ENCODE measurements around the gene MRPL11.
"Not testable (repeated sequence)": the region's sequence is repeated elsewhere in the genome, so short reads cannot be mapped to it uniquely, and the experiment has no call there.

The MRPL11 gene

GRCh38 chr11:66467034-66467659 lies 28.5 kb upstream of the MRPL11 start:
- DNase-seq (ENCODE audit: low spot score): no peak

GRCh38 chr11:66466225-66467033 lies 27.8 kb upstream of the MRPL11 start, which contains the start of gene PELI3:
Gene PELI3, plus strand, starts transcription at chr11:66466905. Its CDS starts 1,224 bp downstream, at chr11:66468129.
- peak; percentile 97 for DNase-seq (ENCODE audit: low spot score)

GRCh38 chr11:66465373-66466224 lies 27.0 kb upstream of the MRPL11 start:
- DNase-seq (ENCODE audit: low spot score): no peak

- DNase-seq (ENCODE audit: low spot score): no peak
Observed at GRCh38 chr11:66464916-66465315, 26.3 kb upstream of the MRPL11 start.

- not testable (repeated sequence) for DNase-seq (ENCODE audit: low spot score)
Observed at GRCh38 chr11:66464116-66464515, 25.5 kb upstream of the MRPL11 start.

DNA sequence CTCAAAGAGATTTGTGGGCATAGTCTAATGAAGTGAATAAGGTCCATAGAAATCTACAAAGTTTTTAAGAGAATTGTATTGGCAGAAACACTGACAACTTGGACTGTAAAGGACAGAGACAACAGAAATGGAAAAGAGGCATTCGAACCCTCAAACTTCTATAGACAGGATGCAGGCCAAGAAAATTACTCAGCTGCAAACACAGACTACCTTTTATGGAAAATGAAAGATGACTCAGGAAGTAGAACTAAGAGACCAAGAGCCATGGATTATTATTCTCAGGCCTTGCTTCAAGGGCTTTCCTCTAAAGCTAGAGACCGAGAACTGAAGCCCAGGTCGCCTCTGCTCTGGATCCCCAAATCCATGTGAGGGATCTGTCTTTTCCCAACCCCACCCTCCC lies 24.3 kb upstream of the MRPL11 start:
- DNase-seq (ENCODE audit: low spot score): no peak

DNA sequence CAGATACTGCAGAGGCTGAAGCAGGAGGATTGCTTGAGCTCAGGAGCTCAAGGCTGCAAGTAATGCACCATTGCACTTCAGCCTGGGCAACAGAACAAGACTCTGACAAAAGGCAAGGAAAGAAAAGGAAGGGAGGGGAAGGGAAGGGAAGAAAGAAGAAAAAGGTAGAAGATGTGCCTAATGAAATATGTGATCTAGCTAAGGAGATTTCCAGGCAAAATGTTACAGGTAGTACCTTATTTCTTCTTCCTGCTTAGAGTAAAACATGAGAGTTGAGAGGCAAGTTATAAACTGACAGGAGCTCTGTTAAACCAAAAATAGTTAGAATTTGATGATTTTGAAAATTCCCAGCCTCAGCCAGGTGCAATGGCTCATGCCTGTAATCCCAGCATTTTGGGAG lies 23.4 kb upstream of the MRPL11 start:
- DNase-seq (ENCODE audit: low spot score): no peak

DNA sequence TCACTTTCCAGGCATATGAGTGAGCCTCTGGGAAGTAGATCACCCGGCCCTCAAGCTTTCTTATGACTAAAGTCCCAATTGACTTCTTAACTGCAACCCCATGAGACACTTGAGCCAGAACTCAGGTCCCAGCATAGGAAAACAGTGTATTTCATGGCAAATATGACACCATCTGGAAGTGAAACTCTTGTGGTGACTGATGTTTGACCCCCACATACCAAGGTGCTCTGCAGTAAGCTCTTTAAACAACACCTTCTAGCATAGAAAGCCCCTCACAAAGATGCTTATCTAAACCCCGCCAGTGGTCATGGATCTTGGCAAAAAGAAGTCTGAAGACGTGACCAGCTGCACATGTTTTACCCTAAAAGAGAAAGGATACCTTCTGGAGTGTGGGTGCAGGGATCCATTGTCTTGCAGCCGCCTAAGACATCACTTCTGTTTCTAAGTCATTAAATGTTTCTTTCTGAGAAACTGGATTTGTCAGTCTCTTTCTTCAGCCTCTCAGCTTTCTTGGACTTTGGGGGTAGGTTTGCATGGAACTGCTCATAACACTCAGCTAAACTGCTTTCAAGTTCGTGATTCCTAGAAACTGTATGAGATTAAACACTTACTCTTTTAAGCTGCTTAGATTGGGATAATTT lies 20.6 kb upstream of the MRPL11 start:
- DNase-seq (ENCODE audit: low spot score): no peak

DNA sequence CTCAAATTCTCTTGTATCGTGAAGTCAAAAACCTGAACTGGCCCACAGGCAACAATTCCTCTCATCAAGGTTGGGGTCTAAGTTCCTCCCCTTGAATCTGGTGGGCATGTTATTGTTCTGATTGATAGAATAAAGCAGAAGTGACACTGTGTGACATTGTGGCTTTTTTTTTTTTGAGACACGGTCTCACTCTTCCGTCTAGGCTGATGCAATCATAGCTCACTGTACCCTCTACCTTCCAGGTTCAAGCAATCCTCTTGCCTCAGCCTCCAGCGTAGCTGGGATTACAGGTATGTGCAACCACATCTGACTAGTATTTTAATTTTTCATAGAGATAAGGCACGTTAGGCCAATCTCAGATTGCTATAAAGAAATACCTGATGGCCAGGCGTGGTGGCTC lies 19.2 kb upstream of the MRPL11 start:
- DNase-seq (ENCODE audit: low spot score): no peak

DNA sequence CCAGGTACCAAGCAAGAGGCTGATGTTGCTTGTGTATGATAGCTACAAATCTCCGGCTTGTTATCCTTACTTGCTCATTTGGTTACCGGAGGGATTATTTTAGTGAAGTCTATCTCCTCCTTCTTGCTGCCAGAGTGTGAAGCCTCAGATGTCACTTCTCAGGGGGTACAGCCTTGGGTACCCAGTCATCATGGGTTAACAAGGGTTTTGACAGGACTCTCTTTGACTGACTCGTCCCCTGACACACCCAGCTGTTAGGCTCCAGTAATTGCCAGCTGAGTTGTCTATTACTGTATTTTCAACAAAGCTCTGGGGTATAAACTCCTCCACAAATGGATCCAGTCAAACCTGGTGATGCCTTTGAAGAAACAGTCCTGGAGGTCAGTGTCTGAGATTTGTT lies 16.2 kb upstream of the MRPL11 start:
- no peak for DNase-seq (ENCODE audit: low spot score)

DNA sequence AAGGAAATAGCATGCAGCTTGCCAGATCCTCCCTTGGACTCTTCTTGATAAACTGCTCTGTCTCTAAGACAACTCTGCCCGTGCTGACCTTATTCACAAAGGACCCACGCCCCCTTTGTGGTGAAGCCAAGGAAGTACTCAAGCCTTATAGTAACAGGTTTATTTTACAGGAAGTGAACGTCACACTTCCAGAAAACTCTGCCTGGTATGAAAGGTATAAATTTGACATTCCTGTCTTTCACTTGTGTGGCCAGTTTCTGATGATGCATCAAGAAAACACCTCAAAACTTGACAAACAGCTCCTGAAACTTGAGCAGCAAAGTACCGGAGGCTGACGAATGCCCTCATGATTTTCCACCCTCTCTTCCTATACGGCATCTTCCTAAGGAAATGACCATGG lies 15.6 kb upstream of the MRPL11 start:
- DNase-seq (ENCODE audit: low spot score): no peak

DNA sequence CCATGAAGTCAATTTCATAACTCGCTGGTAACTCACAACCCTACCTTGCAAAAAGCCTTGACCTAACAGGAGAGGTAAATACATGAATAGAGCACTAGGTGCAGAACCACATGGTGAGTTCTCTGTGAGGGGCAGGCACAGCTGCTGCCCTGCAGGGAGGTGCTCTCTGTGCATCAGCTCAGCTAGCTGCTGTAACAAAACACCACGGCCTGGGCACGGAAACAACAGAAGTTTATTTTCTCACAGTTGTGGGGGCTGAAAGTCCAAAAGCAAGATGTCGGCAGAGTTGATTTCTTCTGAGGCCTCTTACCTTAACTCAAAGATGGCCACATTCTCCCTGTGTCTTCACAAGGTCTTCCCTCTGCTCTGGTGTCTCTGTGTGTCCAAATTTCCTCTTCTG lies 13.0 kb upstream of the MRPL11 start:
- DNase-seq (ENCODE audit: low spot score): no peak

DNA sequence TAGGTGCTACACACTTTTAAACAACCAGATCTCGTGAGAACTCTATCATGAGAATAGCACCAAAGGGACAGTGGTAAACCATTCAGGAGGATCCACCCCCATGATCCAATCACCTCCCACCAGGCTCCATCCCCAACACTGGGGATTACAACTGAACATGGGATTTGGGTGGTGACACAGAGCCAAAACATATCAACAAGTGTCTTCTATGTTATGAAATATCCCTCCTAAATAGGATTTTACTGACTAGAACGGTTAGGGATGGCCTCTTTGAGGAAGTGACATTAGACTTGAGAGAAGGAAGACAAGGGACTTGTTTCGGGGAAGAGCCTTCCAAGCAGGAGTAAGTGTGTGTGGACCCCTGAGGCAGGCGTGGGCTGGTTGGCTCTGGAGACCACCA lies 11.9 kb upstream of the MRPL11 start:
- DNase-seq (ENCODE audit: low spot score): no peak

DNA sequence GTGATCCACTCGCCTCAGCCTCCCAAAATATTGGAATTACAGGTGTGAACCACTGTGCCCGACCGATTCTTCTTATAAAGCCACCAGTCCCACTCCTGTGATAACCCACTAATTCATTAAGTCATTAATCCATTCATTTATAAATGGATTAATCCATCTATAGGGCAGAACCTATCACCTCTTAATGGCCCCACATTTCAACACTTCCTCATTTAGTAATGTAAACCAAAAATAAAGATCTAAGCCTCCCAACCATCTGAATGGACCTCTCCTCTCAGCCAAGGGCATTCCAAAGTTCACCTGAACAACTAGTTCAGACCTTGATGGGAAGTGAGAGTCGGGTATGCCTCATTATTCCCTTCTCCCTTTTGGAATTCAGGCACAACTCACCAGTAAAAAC lies 9.9 kb upstream of the MRPL11 start:
- DNase-seq (ENCODE audit: low spot score): no peak

GRCh38 chr11:66447012-66447411 lies 8.4 kb upstream of the MRPL11 start:
- no peak for DNase-seq (ENCODE audit: low spot score)

DNA sequence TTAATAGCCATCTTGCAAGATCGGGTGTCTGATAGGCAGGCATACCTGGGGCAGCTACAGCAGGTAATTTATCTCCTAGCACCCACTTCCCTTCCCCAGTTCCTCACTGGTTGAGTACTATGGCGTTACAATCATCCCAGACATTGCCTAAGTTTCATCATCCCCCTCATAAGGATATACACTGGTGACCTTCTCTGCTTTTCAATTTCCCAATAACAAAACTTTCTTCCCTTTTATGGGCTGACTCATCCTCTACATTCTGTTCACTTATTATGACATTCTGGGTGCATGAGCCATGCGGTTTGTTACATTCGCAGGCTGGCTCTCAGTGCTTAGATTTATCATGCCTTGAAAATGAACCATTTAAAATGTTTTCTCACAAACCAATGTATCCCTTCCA lies 5.0 kb upstream of the MRPL11 start:
- no peak for DNase-seq (ENCODE audit: low spot score)

DNA sequence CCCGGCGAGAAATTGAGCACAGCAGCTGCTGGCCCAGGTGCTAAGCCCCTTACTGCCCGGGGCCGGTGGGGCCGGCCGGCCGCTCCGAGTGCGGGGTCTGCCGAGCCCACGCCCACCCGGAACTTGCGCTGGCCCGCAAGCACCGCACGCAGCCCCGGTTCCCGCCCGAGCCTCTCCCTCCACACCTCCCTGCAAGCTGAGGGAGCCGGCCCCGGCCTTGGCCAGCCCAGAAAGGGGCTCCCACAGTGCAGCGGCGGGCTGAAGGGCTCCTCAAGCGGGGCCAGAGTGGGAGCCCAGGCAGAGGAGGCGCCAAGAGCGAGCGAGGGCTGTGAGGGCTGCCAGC lies 2.3 kb upstream of the MRPL11 start:
- not testable (repeated sequence) for DNase-seq (ENCODE audit: low spot score)

DNA sequence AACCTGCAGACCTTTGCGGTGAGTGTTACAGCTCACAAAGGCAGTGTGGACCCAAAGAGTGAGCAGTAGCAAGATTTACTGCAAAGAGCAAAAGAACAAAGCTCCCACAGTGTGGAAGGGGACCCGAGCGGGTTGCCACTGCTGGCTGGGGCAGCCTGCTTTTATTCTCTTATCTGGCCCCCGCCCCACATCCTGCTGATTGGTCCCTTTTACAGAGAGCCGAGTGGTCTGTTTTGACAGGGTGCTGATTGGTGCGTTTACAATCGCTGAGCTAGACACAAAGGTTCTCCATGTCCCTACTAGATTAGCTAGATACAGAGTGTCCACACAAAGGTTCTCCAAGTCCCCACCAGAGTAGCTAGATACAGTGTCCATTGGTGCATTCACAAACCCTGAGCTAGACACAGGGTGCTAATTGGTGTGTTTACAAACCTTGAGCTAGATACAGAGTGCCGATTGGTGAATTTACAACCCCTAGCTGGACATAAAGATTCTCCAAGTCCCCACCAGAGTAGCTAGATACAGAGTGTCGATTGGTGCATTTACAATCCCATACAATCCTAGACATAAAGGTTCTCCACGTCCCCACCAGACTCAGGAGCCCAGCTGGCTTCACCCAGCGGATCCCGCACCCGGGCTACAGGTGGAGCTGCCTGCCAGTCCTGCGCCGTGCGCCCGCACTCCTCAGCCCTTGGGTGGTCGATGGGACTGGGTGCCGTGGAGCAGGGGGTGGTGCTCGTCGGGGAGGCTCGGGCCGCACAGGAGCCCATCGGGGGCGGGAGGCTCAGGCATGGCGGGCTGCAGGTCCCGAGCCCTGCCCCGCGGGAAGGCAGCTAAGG lies 1.7 kb upstream of the MRPL11 start:
- DNase-seq (ENCODE audit: low spot score): not testable (repeated sequence)

- DNase-seq (ENCODE audit: low spot score): no peak
Observed at GRCh38 chr11:66437979-66438503, 607 bp downstream of the MRPL11 start.

DNA sequence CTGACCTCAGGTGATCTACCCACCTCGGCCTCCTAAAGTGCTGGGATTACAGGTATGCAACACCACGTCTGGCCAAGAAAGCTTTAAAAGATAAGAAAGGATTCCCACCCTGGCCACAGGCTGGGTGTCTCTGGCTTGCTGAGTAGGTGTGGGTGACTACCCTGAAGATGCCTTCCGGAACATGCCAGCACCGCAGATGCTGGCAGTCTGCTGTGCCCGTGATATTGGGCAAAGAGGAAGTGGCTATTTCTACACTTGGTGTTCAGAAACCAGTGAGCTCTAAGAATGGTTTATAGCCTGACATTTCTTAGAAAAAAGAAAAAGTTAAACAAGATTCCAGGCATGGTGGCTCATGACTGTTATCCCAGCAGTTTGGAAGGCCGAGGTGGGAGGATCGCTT lies 6.1 kb downstream of the MRPL11 start:
- no peak for DNase-seq (ENCODE audit: low spot score)

GRCh38 chr11:66431871-66432329 lies 6.7 kb downstream of the MRPL11 start:
- not testable (repeated sequence) for DNase-seq (ENCODE audit: low spot score)

All from ecto neural progenitor cell (in vitro differentiated cells).